MM.1S (cell line): Measurements from ENCODE around the gene SLC51B.

Source experiments
- DNase-seq: peaks from one replicate; pipeline ENCODE4 v3.0.0-alpha.2; 2015
- H2AFZ ChIP-seq: fragments of 300-600 bp; sonication (generic); 2 replicates; pipeline ENCODE4 v1.6.0; 2016; ENCODE audit warnings: antibody characterized with exemption, low read length
- H3F3A ChIP-seq: fragments of 300-600 bp; sonication (generic); 2 replicates; pipeline ENCODE4 v1.6.1; 2016; ENCODE audit warnings: mild to moderate bottlenecking, antibody characterized with exemption, low read length, moderate library complexity, mixed read lengths; ENCODE audit not compliant: insufficient read depth
- H3K27ac ChIP-seq: fragments of 300-600 bp; sonication (generic); 2 replicates; pipeline ENCODE4 v1.5.1; 2016; ENCODE audit warnings: mild to moderate bottlenecking, low read length
- H3K27me3 ChIP-seq: fragments of 300-600 bp; sonication (generic); replicated peaks from 2 replicates; pipeline ENCODE4 v1.6.0; 2016; ENCODE audit warnings: low read length; ENCODE audit not compliant: insufficient read depth
- H3K36me3 ChIP-seq: fragments of 300-600 bp; sonication (generic); replicated peaks from 2 replicates; pipeline ENCODE4 v1.6.1; 2016; ENCODE audit warnings: mild to moderate bottlenecking, low read length, mixed read lengths; ENCODE audit not compliant: insufficient read depth
- H3K4me1 ChIP-seq: fragments of 300-600 bp; sonication (generic); 2 replicates; pipeline ENCODE4 v1.6.1; 2016; ENCODE audit warnings: low read length, mixed read lengths
- H3K4me2 ChIP-seq: fragments of 300-600 bp; sonication (generic); 2 replicates; pipeline ENCODE4 v1.6.0; 2016; ENCODE audit warnings: low read depth, low read length
- H3K4me3 ChIP-seq: fragments of 300-600 bp; sonication (generic); 2 replicates; pipeline ENCODE4 v1.5.1; 2016; ENCODE audit warnings: low read length, mixed read lengths
- H3K79me2 ChIP-seq: fragments of 300-600 bp; sonication (generic); 2 replicates; pipeline ENCODE4 v1.6.1; 2016; ENCODE audit warnings: mixed run types, low read length, mixed read lengths
- H3K9ac ChIP-seq: fragments of 300-600 bp; sonication (generic); 2 replicates; pipeline ENCODE4 v1.6.1; 2016; ENCODE audit warnings: low read length, mixed read lengths
- H3K9me2 ChIP-seq: fragments of 300-600 bp; sonication (generic); replicated peaks from 2 replicates; pipeline ENCODE4 v1.6.1; 2016; ENCODE audit warnings: mild to moderate bottlenecking, low read length, mixed read lengths; ENCODE audit not compliant: insufficient read depth
- H3K9me3 ChIP-seq: fragments of 300-600 bp; sonication (generic); replicated peaks from 2 replicates; pipeline ENCODE4 v1.6.1; 2016; ENCODE audit warnings: mild to moderate bottlenecking, low read length, mixed read lengths; ENCODE audit not compliant: insufficient read depth
- H4K20me1 ChIP-seq: fragments of 300-600 bp; sonication (generic); 2 replicates; pipeline ENCODE4 v1.6.1; 2016; ENCODE audit warnings: mild to moderate bottlenecking, low read length, moderate library complexity, mixed read lengths; ENCODE audit not compliant: insufficient read depth
- CTCF ChIP-seq: fragments of 300-600 bp; sonication (generic); IDR thresholded peaks from 2 replicates; pipeline ENCODE4 v1.5.1; 2016; ENCODE audit warnings: antibody characterized with exemption, low read length, mixed read lengths
- EZH2 ChIP-seq: fragments of 300-600 bp; sonication (generic); optimal IDR thresholded peaks from 2 replicates; pipeline ENCODE3; 2017; ENCODE audit warnings: low read depth, mild to moderate bottlenecking, antibody characterized with exemption, low read length, mixed read lengths
- EZH2phosphoT487 ChIP-seq: fragments of 300-600 bp; sonication (generic); IDR thresholded peaks from 2 replicates; pipeline ENCODE4 v1.6.1; 2018; ENCODE audit warnings: antibody characterized with exemption, low read length

Gene SLC51B

GRCh38 chr15:65027593-65027992, 17.6 kb upstream of the SLC51B start:
- Histone ChIP-seq H3K36me3 (no peaks in the 10 kb centered on the region), H4K20me1 (no peaks in the 10 kb centered on the region), H3K9ac (no peak overlapping the region), H3K4me3 (no peak overlapping the region), H3K27ac (no peak overlapping the region), H3F3A (no peaks in the 10 kb centered on the region), H3K9me2 (no peaks in the 10 kb centered on the region), H3K9me3 (no peaks in the 10 kb centered on the region), H3K27me3 (no peaks in the 10 kb centered on the region), H3K4me2 (no peak overlapping the region), H2AFZ (no peak overlapping the region), H3K4me1 (0 out of 2 replicates have a peak, but pooled peaks cover 4% of the 10 kb centered on the region), H3K79me2 (peaks cover 17% of the 10 kb centered on the region)
- TF ChIP-seq CTCF (no peak), EZH2phosphoT487 (no peak), EZH2 (no peak)
- DNase-seq: no peak

GRCh38 chr15:65028338-65028737, 16.8 kb upstream of the SLC51B start:
- Histone ChIP-seq H3K27me3 (no peaks in the 10 kb centered on the region), H3K9me2 (no peaks in the 10 kb centered on the region), H3K27ac (no peak overlapping the region), H3K9me3 (no peaks in the 10 kb centered on the region), H3K9ac (peak overlapping the region; percentile 75; the same call in 1 of the 2 replicates), H3F3A (no peaks in the 10 kb centered on the region), H3K79me2 (peaks cover 17% of the 10 kb centered on the region), H3K4me3 (peak overlapping the region; percentile 87), H4K20me1 (no peaks in the 10 kb centered on the region), H3K4me2 (peak overlapping the region; percentile 78), H3K36me3 (no peaks in the 10 kb centered on the region), H2AFZ (no peak overlapping the region), H3K4me1 (0 out of 2 replicates have a peak, but pooled peaks cover 10% of the 10 kb centered on the region)
- no peak for DNase-seq
- TF ChIP-seq EZH2phosphoT487 (no peak), EZH2 (no peak), CTCF (no peak)

- Histone ChIP-seq H3K9me3 (no peaks in the 10 kb centered on the region), H2AFZ (peak within 1 kb of the TSS; percentile 81), H3F3A (no peaks in the 10 kb centered on the region), H3K4me2 (peak within 1 kb of the TSS; percentile 78), H3K9ac (peak within 1 kb of the TSS; percentile 75), H3K9me2 (no peaks in the 10 kb centered on the region), H3K27ac (no peak within 1 kb of the TSS), H3K4me3 (peak within 1 kb of the TSS; percentile 87), H3K36me3 (no peaks in the 10 kb centered on the region), H3K79me2 (peaks cover 17% of the 10 kb centered on the region), H4K20me1 (no peaks in the 10 kb centered on the region), H3K27me3 (no peaks in the 10 kb centered on the region), H3K4me1 (0 out of 2 replicates have a peak, but pooled peaks cover 12% of the 10 kb centered on the region)
- peak; percentile 88 for DNase-seq
- no peak for TF ChIP-seq EZH2
- TF ChIP-seq CTCF: peak; percentile 15; the same call in 1 of the 2 replicates
- TF ChIP-seq EZH2phosphoT487: no peak
These were observed 16.1 kb upstream of the SLC51B start, which contains the start of gene MTFMT for GRCh38 chr15:65028921-65029735. MTFMT (minus strand) TSS chr15:65029639; CDS start chr15:65029613, 26 bp downstream.
